Activated T-cell treated with anti-CD3 and anti-CD28 coated beads, Interleukin-2, amount 50 U/mL, for 1 hour (primary cell): Measurements from ENCODE around the gene CAPNS1.
"Not testable (repeated sequence)": the region's sequence is repeated elsewhere in the genome, so short reads cannot be mapped to it uniquely, and the experiment has no call there.

Experiments
- DNase-seq: peaks from one replicate; pipeline ENCODE4 v3.0.0-alpha.2; 2020

Gene CAPNS1

DNA sequence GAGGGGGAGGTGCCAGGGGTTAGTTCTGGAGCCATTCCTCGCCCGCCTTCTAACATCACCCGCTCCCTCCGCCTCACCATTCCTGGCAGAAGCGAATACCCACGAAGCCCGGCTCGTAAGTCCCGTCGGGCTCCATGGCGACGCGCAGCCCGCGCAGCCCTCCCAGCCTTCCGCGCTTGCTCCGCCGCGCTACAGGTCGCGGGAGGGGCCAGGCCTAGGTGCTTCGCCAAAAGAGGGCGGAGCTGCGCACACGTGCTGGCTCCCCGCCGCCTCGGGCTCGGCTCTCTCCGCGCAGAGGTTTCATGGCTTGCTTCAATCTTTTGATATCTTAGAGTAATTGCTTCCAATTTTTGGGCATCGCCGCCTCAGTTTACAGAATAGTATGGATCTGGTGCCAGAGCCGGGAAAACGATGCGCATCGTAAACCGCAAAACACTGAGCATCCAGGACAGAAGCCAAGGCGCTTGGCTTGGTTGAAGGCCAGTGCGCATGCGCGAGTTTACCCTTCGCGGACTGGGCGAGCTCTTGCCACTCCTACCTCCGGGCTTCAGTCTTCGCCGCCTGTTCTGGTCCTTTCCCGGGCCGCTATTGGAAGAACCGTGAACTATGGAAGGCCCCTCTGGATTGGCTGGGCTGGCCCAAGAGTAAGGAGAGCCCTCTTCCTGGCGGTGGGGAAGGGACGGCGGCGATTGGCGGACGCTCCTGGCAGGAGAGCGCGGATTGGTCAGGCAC lies 25.0 kb upstream of the CAPNS1 start, which contains the start of gene POLR2I:
POLR2I (minus strand) TSS at position 155 of the 732 bp plus-strand sequence; CDS start at position 136, 19 bp downstream.
- peak; percentile 97 for DNase-seq

GRCh38 chr19:36115453-36116343 lies 24.2 kb upstream of the CAPNS1 start, which contains the start of gene TBCB:
Gene TBCB, plus strand, starts transcription at chr19:36115468. Its CDS starts 93 bp downstream, at chr19:36115561.
- peak; percentile 92 for DNase-seq

DNA sequence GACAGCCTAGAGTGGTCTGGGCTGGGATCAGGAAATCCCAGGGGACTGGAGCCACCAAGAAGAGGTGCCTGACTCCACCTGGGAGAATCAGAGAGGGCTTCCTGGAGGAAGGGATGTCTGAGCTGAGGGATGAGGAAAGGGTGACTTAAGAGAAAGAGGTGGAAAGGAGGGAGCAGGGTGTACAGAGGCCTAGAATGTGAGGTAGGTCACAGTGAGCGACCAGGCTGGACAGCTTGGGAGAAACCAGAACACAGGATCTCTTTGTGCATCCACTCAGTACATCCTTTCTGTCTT lies 23.6 kb upstream of the CAPNS1 start:
- DNase-seq, result no peak

GRCh38 chr19:36120092-36120983 lies 19.5 kb upstream of the CAPNS1 start:
- DNase-seq, result no peak

DNA sequence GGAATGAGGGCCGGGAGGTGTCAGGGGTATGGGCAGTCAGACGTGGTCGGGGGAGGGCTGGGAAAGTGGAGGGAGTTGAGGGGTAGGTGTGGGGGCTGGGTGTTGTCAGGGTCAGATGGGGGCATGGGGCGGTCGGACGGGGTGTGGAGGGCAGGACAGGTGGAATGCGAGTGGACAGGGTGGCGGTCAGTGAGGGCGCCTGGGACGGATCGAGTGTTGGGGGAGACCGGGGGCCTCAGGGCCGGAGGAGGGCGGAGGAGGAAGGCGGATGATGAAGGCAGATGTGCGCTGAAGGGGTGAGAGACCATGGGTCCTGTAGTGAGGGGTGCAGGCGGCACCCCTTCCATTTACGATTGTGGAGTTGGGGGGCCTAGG lies 18.9 kb upstream of the CAPNS1 start:
- DNase-seq, result no peak

DNA sequence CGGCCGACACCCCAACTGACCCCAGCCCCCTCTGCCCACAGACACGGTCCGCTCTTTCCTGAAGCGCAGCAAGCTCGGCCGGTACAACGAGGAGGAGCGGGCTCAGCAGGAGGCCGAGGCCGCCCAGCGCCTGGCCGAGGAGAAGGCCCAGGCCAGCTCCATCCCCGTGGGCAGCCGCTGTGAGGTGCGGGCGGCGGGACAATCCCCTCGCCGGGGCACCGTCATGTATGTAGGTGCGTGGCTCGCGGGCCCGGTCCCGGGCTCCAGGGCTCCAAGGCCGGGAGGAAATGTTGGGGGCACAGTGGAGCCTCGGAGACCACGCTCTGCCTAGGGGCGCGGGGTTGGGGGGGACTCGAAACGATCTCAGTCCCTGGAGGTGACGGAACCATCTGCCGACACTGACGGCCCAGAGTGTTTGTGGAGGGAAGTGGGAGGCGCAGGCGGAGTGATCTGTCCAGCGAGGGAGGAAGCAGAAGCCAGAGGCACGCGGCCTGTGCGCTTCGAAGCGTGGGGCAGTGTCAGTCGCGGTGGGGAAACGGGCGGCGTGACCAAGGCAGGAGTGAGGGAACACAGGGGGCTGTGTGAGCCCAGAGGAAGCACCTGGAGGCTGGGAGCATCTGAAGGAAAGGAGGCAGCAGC lies 18.3 kb upstream of the CAPNS1 start:
- no peak for DNase-seq

DNA sequence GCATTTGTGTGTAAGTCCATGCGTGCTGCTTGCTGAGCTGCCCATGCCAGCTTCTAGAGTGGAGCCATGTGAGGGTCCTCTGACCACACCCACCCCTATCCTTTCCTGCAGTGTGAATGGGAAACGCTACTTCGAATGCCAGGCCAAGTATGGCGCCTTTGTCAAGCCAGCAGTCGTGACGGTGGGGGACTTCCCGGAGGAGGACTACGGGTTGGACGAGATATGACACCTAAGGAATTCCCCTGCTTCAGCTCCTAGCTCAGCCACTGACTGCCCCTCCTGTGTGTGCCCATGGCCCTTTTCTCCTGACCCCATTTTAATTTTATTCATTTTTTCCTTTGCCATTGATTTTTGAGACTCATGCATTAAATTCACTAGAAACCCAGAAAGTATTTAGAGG lies 14.3 kb upstream of the CAPNS1 start:
- DNase-seq, result no peak

- no peak for DNase-seq
These were observed 11.5 kb upstream of the CAPNS1 start for GRCh38 chr19:36128392-36128736.

- DNase-seq, result not testable (repeated sequence)
These were observed 8.6 kb upstream of the CAPNS1 start for GRCh38 chr19:36131221-36131620.

- DNase-seq, result not testable (repeated sequence)
These were observed 5.0 kb upstream of the CAPNS1 start for GRCh38 chr19:36134867-36135266.

GRCh38 chr19:36136964-36137686 lies 2.7 kb upstream of the CAPNS1 start:
- no peak for DNase-seq

DNA sequence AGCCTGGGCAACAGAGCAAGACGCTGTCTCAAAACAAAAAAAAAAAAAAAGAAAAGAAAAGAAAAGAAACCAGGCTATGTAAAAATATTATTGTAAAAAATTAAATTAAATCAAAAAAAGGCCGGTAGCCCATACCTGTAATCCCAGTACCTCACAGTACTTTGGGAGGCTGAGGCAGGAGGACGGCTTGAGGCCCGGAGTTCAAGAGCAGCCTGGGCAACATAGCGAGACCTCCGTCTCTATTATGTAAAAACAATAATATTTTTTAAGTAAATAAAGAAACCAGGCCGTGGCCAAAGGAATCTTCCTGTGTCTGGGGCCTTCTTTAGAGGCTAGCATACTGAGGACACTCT lies 770 bp upstream of the CAPNS1 start:
- no peak for DNase-seq

DNA sequence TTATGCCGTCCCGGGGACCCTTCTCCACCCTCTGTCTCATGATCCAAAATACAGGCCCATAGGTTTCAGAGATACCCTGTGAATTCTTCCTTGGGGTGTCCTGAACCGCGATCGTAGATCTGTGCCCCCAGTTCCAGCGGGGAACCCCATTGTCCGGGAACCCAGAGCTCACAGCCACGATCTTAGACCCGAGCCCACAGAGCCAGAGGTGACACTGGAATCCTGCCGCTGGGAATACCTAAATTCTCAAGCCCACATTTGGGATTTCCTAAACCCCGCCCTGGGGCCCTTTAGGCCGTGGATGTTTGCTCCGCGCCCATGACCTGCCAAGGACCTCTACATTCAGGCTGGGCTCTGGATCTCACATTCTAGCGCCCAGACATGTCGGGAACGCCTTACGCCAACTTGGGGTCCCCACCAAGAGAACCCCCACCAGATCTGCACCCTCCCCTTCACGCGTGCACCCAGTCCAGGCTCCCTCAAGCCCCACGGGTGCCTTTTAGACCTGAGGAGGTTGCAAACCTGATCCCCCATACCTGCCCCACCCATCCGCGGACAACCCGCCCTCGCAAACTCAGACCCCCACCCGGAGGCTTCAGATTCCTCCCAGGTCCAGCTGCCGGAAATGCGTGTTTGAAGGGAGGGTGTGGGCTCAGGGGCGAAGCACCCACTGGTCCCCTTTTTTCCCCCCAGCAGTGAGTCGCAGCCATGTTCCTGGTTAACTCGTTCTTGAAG lies 605 bp downstream of the CAPNS1 start:
- DNase-seq, result peak; percentile 60

- DNase-seq, result peak; percentile 96
These were observed 1.4 kb downstream of the CAPNS1 start for GRCh38 chr19:36141039-36141927.

GRCh38 chr19:36142046-36142445 lies 2.2 kb downstream of the CAPNS1 start:
- DNase-seq, result no peak

DNA sequence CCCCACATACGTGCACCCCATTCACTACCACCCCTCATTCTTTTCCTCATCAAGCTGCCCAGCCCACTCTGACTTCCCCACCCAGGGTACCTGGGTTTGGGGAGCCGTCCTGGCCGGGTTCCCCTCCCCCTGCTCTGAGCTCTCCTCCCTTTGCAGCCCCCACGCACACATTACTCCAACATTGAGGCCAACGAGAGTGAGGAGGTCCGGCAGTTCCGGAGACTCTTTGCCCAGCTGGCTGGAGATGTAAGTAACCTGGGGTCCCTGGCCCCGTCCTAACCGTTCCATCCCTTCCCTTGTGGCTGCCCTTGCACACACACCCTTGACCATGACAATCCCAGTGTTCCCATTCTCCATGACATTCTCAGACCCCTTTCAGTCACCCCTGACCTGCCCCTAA lies 2.6 kb downstream of the CAPNS1 start:
- no peak for DNase-seq

- DNase-seq, result no peak
These were observed 4.8 kb downstream of the CAPNS1 start for GRCh38 chr19:36144624-36145023.

DNA sequence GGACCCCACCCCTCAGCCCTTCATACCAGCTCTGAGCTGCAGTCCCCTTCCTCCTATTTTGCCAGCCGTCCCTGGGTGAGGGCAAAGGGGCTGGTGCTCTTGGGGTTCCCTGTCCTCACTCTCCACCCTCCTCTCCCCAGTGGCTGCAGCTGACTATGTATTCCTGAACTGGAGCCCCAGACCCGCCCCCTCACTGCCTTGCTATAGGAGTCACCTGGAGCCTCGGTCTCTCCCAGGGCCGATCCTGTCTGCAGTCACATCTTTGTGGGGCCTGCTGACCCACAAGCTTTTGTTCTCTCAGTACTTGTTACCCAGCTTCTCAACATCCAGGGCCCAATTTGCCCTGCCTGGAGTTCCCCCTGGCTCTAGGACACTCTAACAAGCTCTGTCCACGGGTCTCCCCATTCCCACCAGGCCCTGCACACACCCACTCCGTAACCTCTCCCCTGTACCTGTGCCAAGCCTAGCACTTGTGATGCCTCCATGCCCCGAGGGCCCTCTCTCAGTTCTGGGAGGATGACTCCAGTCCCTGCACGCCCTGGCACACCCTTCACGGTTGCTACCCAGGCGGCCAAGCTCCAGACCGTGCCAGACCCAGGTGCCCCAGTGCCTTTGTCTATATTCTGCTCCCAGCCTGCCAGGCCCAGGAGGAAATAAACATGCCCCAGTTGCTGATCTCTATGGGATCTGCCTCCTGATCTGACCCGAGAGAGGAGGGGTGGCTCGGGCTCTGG lies 10.0 kb downstream of the CAPNS1 start:
- DNase-seq, result no peak

DNA sequence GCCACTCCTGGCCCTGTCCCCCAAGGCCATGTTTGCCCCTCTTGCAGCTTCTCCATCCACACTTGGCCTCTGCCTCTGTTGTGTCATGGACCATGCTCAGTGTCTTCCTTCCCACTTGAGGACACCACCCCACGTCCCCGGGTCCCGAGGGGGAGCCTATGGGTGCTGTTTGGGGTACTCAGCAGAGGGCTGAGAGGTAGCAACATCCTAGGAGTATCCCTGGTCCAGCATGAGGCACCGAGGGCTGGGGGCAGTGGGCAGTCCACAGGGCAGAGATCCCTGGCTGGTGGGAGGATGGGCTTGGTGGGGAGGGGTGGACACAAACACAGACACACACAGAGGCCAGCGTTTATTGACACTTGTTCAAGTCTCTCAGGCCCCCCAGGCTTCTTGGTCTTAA lies 10.7 kb downstream of the CAPNS1 start:
- DNase-seq, result no peak
